ENCODE measurements around the gene SVOPL.

The SVOPL gene

DNA sequence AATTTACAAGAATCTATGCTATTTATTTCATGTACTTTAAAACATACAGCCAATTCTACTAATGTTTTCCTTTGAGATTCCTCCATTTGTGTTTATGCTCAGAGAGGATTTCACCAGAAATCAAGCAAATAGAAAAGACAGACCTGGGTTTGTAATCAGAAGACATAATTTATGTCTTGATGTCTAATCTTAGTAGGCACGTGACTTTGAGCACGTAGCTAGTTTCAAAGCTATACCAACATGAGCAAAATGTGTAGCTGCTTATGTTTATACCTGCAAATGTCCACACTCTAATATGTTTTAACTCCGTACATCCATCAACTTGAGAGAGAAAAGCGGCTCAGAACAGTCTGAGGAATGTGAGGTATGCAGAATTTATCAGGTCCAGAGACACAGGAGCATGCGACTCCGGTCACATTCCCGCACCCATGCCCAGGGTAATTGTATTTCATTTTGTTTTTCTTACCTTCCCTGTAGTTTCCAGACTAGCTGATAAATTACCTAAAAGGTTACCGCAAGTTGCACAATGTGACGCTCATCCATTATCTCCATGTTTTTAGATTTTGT lies 40.0 kb downstream of the SVOPL start:
- DNase-seq (ENCODE audit: low read depth), result no peak

- DNase-seq (ENCODE audit: low read depth), result no peak
Observed at GRCh38 chr7:138658889-138659288, 42.3 kb downstream of the SVOPL start.

GRCh38 chr7:138657854-138658386 lies 43.2 kb downstream of the SVOPL start:
- no peak for DNase-seq (ENCODE audit: low read depth)

DNA sequence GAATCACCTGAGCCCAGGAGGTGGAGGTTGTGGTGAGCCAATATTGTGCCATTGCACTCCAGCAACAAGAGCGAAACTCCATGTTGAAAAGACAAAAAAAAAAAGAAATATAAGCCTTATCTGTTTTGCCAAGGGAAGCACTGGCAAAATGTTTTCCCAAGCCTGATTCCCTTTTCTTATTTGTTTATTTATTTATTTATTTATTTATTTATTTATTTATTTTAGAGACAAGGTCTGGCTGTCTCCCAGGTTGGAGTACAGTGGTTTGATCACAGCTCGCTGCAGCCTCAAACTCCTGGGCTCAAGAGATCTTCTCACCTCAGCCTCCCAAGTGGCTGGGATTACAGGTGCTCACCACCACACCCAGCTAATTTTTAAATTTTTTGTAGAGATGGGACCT lies 44.2 kb downstream of the SVOPL start:
- DNase-seq (ENCODE audit: low read depth), result no peak

DNA sequence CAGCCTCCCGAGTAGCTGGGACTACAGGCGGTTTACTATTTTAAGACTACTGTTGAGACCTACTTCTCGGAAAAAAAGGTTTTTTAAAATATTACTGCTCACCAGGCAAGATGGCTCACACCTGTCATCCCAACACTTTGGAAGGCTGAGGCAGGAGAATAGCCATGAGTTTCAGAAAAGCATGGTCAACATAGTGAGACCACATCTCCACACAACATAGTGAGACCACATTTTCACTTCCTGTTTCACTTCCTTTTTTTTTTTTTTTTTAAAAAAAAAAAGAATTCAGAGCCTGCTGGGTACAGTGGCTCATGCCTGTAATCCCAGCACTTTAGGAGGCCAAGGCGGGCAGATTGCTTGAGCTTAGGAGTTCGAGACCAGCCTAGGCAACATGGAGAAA lies 46.5 kb downstream of the SVOPL start:
- no peak for DNase-seq (ENCODE audit: low read depth)

- no peak for DNase-seq (ENCODE audit: low read depth)
Observed at GRCh38 chr7:138649506-138649905, 51.7 kb downstream of the SVOPL start.

DNA sequence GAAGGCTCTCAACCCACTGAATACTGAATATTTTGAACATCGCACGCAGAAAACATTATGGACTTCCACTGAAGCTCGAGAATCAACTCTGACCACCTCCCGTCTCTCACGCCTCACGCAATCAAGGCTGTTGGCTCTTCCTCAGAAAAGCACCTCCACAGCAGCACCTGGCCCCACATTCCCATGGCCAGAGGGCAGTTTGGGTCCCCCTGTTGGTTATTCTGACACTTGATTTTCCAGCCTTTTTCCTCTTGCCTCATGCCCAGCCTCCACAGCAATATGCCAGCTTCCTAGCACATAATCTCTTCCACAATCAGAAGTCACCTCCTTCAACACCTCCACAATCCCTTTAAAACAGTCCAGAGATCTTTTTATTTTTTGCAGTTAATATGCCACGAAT lies 55.9 kb downstream of the SVOPL start:
- DNase-seq (ENCODE audit: low read depth), result no peak

- DNase-seq (ENCODE audit: low read depth), result no peak
Observed at GRCh38 chr7:138632826-138633602, 68.1 kb downstream of the SVOPL start.

- DNase-seq (ENCODE audit: low read depth), result no peak
Observed at GRCh38 chr7:138632384-138632783, 68.8 kb downstream of the SVOPL start.

GRCh38 chr7:138630059-138630610 lies 71.0 kb downstream of the SVOPL start:
- no peak for DNase-seq (ENCODE audit: low read depth)

DNA sequence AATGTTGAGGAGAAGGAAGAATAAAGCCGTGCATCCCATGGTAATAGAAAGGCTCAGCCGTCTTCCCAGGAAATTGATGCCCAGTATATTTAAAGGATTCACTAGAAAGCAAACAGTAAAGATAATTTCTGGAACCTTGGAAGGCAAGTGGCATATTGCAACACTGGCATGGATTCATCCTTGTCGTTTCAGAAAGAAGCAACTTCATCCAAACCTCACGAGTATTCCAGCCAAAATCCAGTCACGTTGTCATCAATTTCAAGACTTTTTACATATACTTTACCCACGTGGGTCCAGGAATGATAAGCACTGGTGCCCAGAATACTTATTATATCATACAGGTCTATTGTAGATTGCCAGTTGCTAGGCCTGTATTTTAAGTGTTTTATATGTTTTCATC lies 73.8 kb downstream of the SVOPL start:
- DNase-seq (ENCODE audit: low read depth), result no peak

GRCh38 chr7:138626846-138627245 lies 74.3 kb downstream of the SVOPL start:
- DNase-seq (ENCODE audit: low read depth), result no peak

GRCh38 chr7:138625849-138626230 lies 75.3 kb downstream of the SVOPL start:
- DNase-seq (ENCODE audit: low read depth), result no peak

DNA sequence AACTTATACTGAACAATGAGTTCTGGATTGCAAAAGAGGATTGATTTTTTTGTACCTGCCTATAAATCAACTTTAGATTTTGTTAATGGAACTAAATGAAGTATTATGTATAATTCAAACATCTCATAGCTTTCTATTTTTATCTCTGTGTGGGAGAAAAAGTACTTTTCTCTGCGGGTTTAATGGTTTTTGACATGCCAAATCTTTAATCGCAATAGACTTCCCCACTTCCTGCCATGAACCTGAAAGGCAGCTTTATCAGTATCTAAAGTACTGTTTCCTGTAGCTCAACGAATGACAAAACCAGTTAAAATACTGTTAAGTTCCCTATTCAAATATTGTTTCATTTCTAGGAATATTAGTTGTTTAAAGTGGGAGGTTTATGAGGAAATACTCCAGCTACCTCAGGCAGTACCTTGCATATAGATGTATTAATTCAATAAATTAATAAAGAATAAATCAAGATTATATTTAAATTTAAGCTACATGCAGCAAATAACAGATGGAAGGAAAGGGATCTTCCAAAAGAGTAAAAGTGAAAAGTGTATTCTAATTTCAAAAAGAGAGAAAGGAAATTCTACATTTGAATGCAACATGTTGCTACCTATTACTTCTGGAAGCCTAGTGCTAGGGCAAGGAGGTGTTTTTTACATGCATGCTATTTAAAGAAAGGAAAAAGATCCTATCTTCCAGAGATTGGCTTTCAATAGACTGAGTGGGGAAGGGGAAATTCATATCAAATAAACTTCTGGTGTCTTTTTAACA lies 75.9 kb downstream of the SVOPL start:
- no peak for DNase-seq (ENCODE audit: low read depth)

- no peak for DNase-seq (ENCODE audit: low read depth)
Observed at GRCh38 chr7:138622841-138623240, 78.3 kb downstream of the SVOPL start.

GRCh38 chr7:138618933-138619332 lies 82.2 kb downstream of the SVOPL start:
- DNase-seq (ENCODE audit: low read depth), result no peak

- DNase-seq (ENCODE audit: low read depth), result no peak
Observed at GRCh38 chr7:138618506-138618905, 82.7 kb downstream of the SVOPL start.

DNA sequence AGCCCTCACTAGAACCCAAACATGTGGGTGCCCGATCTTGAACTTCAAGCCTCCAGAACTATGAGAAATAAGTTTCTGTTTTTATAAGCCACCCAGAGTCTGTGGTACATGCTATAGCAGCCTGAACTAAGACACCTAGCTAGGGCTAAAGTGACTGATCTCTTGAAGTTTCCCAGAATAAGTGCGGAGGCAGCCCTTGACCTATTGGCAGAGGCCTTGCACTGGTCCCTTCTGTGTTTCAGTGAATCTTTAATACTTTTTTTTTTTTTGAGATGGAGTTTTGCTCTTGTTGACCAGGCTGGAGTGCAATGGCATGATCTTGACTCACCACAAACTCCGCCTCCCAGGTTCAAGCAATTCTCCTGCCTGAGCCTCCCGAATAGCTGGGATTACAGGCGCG lies 85.1 kb downstream of the SVOPL start:
- no peak for DNase-seq (ENCODE audit: low read depth)

- no peak for DNase-seq (ENCODE audit: low read depth)
Observed at GRCh38 chr7:138613630-138614029, 87.5 kb downstream of the SVOPL start.

DNA sequence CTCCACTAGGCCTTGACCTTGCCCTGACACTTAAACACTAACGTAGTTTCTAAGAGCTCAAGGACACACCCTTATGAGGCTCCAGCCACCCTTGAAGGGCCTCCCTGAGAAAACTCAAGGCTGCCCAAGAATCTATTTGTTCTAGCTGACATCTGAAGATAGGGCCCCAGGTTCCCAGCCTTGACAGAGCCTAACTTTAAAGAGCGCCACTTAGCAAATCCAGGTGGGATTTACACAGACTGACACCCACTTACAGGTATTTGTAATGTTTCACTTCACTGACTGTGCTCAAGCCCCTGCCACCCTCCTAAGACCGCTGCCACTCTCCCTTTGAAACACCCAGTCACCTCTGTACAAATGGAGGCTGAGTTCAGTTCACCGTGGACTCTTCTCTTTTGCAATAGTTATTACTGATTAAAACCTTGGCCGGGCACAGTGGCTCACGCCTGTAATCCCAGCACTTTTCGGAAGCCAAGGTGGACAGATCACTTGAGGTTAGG lies 90.4 kb downstream of the SVOPL start:
- no peak for DNase-seq (ENCODE audit: low read depth)

- DNase-seq (ENCODE audit: low read depth), result no peak
Observed at GRCh38 chr7:138608275-138608674, 92.9 kb downstream of the SVOPL start.
